Large intestine (tissue), 12 donors: Measurements from ENCODE around the gene LELP1. TPM values are rescaled to one million over a fixed set of nuclear protein-coding genes. Genes with fewer than 3 reads are reported as not detected.
"Not testable (repeated sequence)": the region's sequence is repeated elsewhere in the genome, so short reads cannot be mapped to it uniquely, and the experiment has no call there.

Source experiments
- DNase-seq, 2 donors: peaks; one replicate each; pipeline versions ENCODE4 v3.0.0 to v3.0.0-alpha.2; 2013
- H3K27ac ChIP-seq: one replicate; pipeline ENCODE4 v1.5.1; 2013; ENCODE audit warnings: low read length
- H3K27me3 ChIP-seq: 2 replicates; pipeline ENCODE4 v1.6.1; 2013; ENCODE audit warnings: low read length; ENCODE audit not compliant: control insufficient read depth, insufficient read depth
- H3K36me3 ChIP-seq: 2 replicates; pipeline ENCODE4 v1.6.1; 2013; ENCODE audit warnings: low read length; ENCODE audit not compliant: control insufficient read depth, insufficient read depth
- H3K4me1 ChIP-seq: one replicate; pipeline ENCODE4 v1.6.1; 2013; ENCODE audit warnings: low read length; ENCODE audit not compliant: control insufficient read depth, insufficient read depth
- H3K4me3 ChIP-seq: one replicate; pipeline ENCODE4 v1.5.1; 2013; ENCODE audit warnings: low read length
- H3K9me3 ChIP-seq: one replicate; pipeline ENCODE4 v1.6.1; 2013; ENCODE audit warnings: mild to moderate bottlenecking, low read depth, low read length, moderate library complexity; ENCODE audit not compliant: control insufficient read depth
- WGBS: methylation state at CpG from one replicate; pipeline ENCODE4 v1.1.5; 2013; ENCODE audit warnings: low lambda C conversion rate; ENCODE audit not compliant: insufficient coverage; 5-methylcytosine and 5-hydroxymethylcytosine counted together
- long read RNA-seq, 11 donors: transcript quantifications; one replicate each; lab custom pipeline, GENCODE V29; 2026
- polyA plus RNA-seq: library from polyadenylated mRNA; unstranded; fragments of 120-200 nt; gene quantifications from one replicate; pipeline ENCODE4 v1.2.1, GENCODE V29; 2013

LELP1 gene
- polyA plus RNA-seq, result not detected
- long read RNA-seq, donor 1, result 0 reads
- long read RNA-seq, donor 2, result 0 reads
- long read RNA-seq, donor 3, result 0 reads
- long read RNA-seq, donor 4, result 0 reads
- long read RNA-seq, donor 5, result 0 reads
- long read RNA-seq, donor 6, result 0 reads
- long read RNA-seq, donor 7, result 0 reads
- long read RNA-seq, donor 8, result 0 reads
- long read RNA-seq, donor 9, result 0 reads
- long read RNA-seq, donor 10, result 0 reads
- long read RNA-seq, donor 11, result 0 reads

GRCh38 chr1:153203130-153203529, at the start of gene LELP1:
Gene LELP1, plus strand, starts transcription at chr1:153203430. Its CDS starts 1,278 bp downstream, at chr1:153204708.
- Histone ChIP-seq H3K27me3 (peaks cover 3% of the 10 kb centered on the region), H3K27ac (no peak within 1 kb of the TSS), H3K9me3 (no peaks in the 10 kb centered on the region), H3K4me3 (no peak within 1 kb of the TSS), H3K4me1 (no peaks in the 10 kb centered on the region), H3K36me3 (no peaks in the 10 kb centered on the region)
- DNase-seq, result no peak
- WGBS, result no CpG with 5 or more reads among the region's 1 CpG

- no peaks in the 10 kb centered on the region for H3K9me3 ChIP-seq
- no peak overlapping the region for H3K4me3 ChIP-seq
- 100% methylated on average over 1 of the region's 2 CpGs for WGBS
- H3K4me1 ChIP-seq, result no peaks in the 10 kb centered on the region
- no peaks in the 10 kb centered on the region for H3K27me3 ChIP-seq
- H3K27ac ChIP-seq, result no peak overlapping the region
- DNase-seq, result no peak
- H3K36me3 ChIP-seq, result no peaks in the 10 kb centered on the region
These were observed 47.7 kb upstream of the LELP1 start for GRCh38 chr1:153155541-153155940.

- no peaks in the 10 kb centered on the region for H3K36me3 ChIP-seq
- DNase-seq, result no peak
- no peak overlapping the region for H3K27ac ChIP-seq
- H3K27me3 ChIP-seq, result no peaks in the 10 kb centered on the region
- WGBS, result no CpG with 5 or more reads among the region's 2 CpGs
- no peak overlapping the region for H3K4me3 ChIP-seq
- H3K4me1 ChIP-seq, result no peaks in the 10 kb centered on the region
- no peaks in the 10 kb centered on the region for H3K9me3 ChIP-seq
These were observed 34.5 kb upstream of the LELP1 start for GRCh38 chr1:153168686-153169085.

GRCh38 chr1:153174624-153175023, 28.6 kb upstream of the LELP1 start:
- DNase-seq, result no peak
- Histone ChIP-seq H3K9me3 (no peaks in the 10 kb centered on the region), H3K27ac (no peak overlapping the region), H3K27me3 (no peaks in the 10 kb centered on the region), H3K4me3 (no peak overlapping the region), H3K36me3 (no peaks in the 10 kb centered on the region), H3K4me1 (no peaks in the 10 kb centered on the region)

- no peak for DNase-seq
- Histone ChIP-seq H3K4me3 (no peak overlapping the region), H3K9me3 (no peaks in the 10 kb centered on the region), H3K27ac (no peak overlapping the region), H3K36me3 (no peaks in the 10 kb centered on the region), H3K27me3 (no peaks in the 10 kb centered on the region), H3K4me1 (no peaks in the 10 kb centered on the region)
These were observed 24.3 kb upstream of the LELP1 start for GRCh38 chr1:153178922-153179321.

DNA sequence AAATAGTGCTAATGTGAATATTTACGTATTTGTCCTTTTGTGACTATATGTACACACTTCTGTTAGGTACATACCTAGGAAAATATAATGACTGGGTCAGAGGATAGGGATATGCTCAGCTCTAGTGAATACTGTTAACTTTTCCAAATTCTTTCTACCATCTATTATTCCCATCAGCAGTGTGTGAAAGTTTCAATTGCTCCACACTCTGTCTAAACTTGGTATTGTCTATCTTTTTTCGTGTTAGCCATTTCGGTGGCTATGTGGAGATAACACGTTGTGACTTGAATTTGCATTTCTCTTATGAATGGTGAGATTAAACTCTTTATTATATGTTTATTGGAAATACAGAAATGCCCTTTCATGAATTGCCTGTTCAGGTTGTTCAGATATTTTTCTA, 22.7 kb upstream of the LELP1 start:
- DNase-seq, result no peak
- no peak overlapping the region for H3K27ac ChIP-seq
- H3K27me3 ChIP-seq, result no peaks in the 10 kb centered on the region
- no peak overlapping the region for H3K4me3 ChIP-seq
- H3K4me1 ChIP-seq, result no peaks in the 10 kb centered on the region
- no peaks in the 10 kb centered on the region for H3K9me3 ChIP-seq
- 100% methylated on average over 1 of the region's 4 CpGs for whole genome bisulfite sequencing
- no peaks in the 10 kb centered on the region for H3K36me3 ChIP-seq

DNA sequence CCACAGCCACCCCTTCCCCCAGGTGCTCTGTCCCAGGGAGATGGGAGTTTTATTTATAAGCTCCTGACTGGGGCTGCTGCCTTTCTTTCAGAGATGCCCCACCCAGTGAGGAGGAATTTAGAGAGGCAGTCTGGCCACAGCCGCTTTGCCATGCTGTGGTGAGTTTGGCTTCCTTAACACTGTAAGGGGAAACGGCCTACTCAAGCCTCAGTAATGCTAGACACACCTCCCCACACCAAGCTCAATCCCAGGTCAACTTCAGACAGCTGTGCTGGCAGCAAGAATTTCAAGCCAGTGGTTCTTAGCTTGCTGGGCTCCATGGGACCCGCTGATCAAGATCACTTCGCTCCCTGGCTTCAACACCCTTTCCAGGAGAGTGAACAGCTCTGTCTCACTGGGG, 14.9 kb upstream of the LELP1 start:
- WGBS, result no CpG with 5 or more reads among the region's 4 CpGs
- H3K27ac ChIP-seq, H3K36me3 ChIP-seq, H3K4me1 ChIP-seq, H3K9me3 ChIP-seq, H3K4me3 ChIP-seq, H3K27me3 ChIP-seq, DNase-seq: not testable (repeated sequence)

GRCh38 chr1:153190373-153190772, 12.9 kb upstream of the LELP1 start:
- Histone ChIP-seq H3K9me3 (no peaks in the 10 kb centered on the region), H3K4me1 (no peaks in the 10 kb centered on the region), H3K27me3 (no peaks in the 10 kb centered on the region), H3K36me3 (no peaks in the 10 kb centered on the region), H3K27ac (no peak overlapping the region), H3K4me3 (no peak overlapping the region)
- DNase-seq, result no peak
- WGBS, result no CpG with 5 or more reads among the region's 3 CpGs

DNA sequence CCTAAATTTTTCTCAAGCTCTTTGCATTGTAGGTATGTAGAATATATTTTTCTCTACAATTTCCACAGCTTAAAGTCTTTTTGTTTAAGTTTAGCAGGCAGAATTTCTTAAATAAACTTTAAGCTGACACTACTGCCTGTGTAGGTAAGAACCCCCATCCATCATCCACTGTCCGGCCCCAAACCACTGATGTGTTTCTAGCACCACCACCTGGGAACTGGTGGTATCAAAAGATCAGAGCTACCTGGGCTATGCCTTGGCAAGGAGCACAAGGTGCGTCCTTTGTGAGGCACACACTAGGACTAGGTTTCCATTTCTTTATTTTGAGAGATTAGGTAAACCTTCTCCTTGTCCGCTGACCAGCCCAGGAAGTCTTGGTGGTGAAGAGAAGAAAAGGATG, 10.5 kb upstream of the LELP1 start:
- no peak for DNase-seq
- no peaks in the 10 kb centered on the region for H3K27me3 ChIP-seq
- no CpG with 5 or more reads among the region's 3 CpGs for WGBS
- H3K4me1 ChIP-seq, result no peaks in the 10 kb centered on the region
- no peak overlapping the region for H3K27ac ChIP-seq
- no peaks in the 10 kb centered on the region for H3K9me3 ChIP-seq
- H3K4me3 ChIP-seq, result no peak overlapping the region
- no peaks in the 10 kb centered on the region for H3K36me3 ChIP-seq

GRCh38 chr1:153194331-153195050, 8.7 kb upstream of the LELP1 start:
- no peak for DNase-seq
- H3K4me3 ChIP-seq, result no peak overlapping the region
- no peak overlapping the region for H3K27ac ChIP-seq
- H3K27me3 ChIP-seq, result no peaks in the 10 kb centered on the region
- H3K4me1 ChIP-seq, result no peaks in the 10 kb centered on the region
- H3K9me3 ChIP-seq, result no peaks in the 10 kb centered on the region
- no CpG with 5 or more reads among the region's 3 CpGs for WGBS
- no peaks in the 10 kb centered on the region for H3K36me3 ChIP-seq

GRCh38 chr1:153195216-153195615, 8.0 kb upstream of the LELP1 start:
- Histone ChIP-seq H3K27ac (no peak overlapping the region), H3K27me3 (no peaks in the 10 kb centered on the region), H3K9me3 (no peaks in the 10 kb centered on the region), H3K36me3 (no peaks in the 10 kb centered on the region), H3K4me3 (no peak overlapping the region), H3K4me1 (no peaks in the 10 kb centered on the region)
- no CpG with 5 or more reads among the region's 4 CpGs for WGBS
- no peak for DNase-seq
